Ramos (cell line): ENCODE results near the gene TCF19.
"Not testable (repeated sequence)": the region's sequence is repeated elsewhere in the genome, so short reads cannot be mapped to it uniquely, and the experiment has no call there.

Experiments used
- in situ Hi-C: fragments of 300-500 bp; cut with MboI; formaldehyde crosslinking; loops from one replicate; pipeline ENCODE4 v1.14.3; 2022; ENCODE audit warnings: low sequenced_read_pairs; ENCODE audit not compliant: unreplicated experiment

Gene TCF19

DNA sequence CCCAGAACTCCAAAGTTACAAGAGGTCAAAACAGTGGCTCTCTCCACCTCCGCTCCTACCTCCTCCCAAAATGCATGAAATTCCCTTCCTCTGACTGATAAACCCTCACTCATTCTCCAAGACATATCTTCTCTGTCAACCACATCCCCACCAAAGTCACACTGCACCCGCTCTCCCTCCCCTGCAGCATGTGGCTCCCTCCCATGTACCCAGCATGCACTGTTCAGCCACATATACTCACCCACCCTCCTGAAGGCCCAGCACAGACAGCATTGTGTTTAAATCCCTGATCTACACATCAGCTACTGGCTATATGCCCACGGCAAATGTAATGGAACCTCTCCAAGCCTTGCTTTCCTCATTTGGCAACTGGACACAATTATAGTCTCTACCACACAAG is 17.6 kb downstream of the TCF19 start:
- in situ Hi-C loops, result no loop called here

DNA sequence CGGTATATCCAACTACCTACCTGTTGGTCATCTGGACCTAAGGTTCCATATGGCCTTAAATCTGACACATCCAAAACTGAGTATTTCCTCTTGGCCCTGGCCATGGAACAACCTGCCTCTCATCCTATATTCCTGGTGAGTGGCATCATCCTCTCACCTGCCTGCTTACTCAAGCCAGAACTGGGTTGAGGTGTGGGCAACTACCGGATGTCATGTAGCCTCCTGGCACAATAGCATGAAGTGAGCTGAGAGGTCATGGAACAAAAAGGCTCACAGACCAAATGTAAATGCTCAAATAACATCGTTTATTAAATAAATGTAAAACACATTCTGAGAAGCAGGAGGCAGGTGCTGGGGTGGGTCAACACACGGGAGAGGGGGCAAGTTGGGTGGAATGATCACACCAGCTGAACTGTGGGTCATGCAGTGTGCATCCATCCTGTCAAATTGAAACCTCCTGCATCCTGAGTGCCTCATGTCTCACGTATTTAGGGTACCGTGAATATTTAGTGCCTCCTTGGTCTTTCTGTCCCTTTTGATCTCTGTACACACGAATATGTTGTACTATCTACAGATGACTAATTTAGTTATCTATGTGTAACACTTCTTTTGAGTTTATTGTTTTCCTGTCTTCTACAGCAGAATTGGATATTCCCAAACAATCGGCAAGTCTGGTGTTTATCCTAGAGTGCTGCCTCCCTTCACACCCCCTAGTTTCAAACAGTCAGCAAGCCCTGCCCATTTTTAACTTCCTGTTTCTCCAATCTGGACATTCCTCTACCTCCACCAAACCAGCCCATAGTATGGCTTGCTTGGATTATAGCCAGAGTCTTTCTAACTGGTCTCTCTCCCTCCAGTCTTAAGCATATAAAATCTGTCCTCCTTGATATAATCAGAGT is 20.0 kb downstream of the TCF19 start:
- in situ Hi-C loops, result no loop called here

DNA sequence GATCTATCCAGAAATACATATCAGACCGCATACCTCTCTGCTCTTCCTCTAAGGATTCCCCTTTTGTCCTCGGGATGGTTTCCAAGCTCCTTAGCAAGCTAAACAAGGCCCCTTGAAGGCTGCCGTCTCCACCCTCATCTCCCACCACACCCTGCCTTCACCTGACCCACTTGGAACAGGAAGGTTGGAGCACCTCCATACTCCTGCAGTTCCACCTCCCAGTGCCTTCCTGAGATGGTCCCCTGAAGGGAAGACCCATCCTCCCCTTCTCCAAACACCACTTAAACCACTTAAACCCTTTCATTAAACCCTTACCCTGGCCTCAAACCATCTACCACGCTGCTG is 20.6 kb downstream of the TCF19 start:
- in situ Hi-C loops, result no loop called here

DNA sequence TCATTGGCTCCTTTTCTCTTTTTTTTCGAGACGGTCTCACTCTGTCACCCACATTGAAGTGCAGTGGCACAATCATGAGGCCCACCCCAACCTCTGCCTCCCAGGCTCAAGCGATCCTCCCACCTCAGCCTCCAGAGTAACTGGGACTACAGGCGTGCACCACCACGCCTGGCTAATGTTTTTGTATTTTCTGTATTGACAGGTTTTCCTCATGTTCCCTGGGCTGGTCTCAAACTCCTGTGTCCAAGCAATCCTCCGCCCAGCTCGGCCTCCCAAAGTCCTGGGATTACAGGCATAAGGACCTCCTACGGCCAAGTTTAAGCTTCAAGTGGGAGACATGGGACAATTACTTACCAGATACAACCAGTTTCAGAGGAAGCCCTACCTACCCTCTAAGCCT is 21.5 kb downstream of the TCF19 start:
- in situ Hi-C loops, result no loop called here

DNA sequence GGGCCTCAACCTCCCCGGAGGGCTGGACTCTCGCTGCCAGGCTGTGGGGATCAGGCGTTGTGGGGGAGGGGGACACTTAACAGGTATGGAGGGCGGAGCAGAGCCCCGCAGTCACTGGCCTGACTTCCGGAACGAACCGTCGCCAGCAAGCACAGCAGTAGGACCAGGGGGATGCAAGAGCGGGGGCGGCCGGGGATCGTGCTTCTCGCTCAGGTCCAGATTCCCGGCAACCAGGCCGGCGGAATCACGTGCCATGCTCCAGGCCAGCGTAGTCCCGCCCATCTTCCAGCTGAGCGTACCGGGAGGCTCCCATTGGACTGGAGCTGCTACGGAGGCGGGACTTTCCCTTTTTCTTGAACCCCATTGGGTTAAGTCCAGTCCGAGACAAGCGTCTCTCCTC is 22.1 kb downstream of the TCF19 start:
- in situ Hi-C loops, result no loop called here

DNA sequence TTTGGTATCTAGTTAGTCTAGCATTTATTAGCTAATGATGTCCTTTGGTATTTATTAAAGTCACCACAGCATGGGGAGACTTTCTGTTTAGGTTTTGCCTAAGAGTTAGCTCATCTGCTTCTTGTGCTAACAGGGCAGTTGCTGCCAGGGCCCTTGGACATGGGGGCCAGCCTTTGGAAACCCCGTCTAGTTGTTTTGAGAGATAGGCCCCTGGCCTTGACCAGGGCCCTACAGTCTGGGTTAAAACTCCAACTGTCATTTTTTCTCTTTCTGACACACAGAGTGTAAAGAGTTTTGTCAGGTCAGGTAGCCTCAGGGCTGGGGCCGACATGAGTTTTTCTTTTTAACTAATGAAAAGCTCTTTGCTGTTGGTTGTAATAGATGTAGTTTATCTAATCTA is 24.9 kb downstream of the TCF19 start:
- in situ Hi-C loops, result not testable (repeated sequence)

DNA sequence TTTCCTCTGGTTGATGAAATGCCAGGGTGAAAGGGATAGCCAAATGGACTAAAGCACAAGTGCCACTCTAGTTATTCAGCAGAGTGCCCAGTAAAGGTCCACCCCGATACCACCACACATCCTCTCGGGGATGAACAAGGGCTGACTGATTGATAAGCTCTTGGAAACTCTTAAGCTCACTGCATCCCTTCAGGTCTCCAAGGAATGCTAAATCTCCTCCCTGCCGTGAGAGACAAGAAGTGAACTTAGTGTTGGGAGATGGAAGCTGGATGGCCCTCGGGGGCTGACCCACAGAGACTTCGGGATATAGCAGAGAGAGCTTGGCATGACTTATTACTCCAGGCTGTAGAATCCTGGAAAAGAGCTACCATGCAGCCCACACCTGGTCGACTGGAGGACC is 25.5 kb downstream of the TCF19 start:
- in situ Hi-C loops, result not testable (repeated sequence)

DNA sequence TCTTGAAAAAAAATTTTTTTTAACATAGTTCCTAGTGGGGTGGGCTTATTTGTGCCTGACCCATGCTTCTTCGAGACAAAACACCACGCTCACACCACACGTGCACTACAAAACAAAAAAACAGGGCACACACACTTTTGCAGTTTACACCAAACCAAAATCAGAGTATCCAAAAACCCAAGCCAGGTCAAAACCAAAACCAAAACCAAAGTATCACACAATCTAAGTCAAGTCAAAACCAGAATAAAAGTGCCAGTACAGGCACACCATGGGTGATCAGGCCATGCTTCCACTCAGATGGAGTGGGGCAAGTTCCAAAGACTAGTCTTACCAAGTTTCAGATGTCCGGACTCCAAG is 27.3 kb downstream of the TCF19 start:
- in situ Hi-C loops, result not testable (repeated sequence)

DNA sequence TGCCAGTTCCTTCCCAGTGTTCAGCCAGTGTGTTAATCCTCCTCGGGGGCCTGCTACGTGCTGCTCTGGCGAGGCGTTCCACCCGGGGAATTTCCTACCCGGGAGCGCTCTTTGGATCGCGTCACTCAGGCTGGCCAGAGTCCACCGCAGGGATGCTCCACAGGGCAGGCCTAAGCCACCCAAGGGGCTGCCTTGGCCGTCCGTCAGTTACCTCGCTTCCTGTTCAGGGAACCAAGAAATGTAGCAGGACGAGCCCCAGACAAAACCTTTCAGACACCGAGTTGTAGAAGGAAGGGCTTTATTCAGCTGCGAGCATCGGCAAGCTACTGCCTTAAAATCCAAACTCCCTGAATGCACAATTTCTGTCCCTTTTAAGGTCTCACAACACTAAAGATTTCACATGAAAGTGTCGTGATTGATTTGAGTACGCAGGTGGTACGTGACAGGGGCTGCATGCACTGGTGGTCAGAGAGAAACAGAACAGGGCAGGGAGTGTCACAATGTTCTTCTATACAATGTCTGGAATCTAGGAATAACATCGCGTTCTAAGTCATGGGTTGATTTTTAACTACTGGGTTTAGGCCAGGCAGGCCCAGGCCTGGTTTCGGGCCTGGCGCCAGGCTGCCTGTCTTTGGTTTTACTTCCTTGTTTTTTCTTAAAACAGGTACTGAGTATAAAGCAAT is 27.8 kb downstream of the TCF19 start:
- in situ Hi-C loops, result no loop called here

DNA sequence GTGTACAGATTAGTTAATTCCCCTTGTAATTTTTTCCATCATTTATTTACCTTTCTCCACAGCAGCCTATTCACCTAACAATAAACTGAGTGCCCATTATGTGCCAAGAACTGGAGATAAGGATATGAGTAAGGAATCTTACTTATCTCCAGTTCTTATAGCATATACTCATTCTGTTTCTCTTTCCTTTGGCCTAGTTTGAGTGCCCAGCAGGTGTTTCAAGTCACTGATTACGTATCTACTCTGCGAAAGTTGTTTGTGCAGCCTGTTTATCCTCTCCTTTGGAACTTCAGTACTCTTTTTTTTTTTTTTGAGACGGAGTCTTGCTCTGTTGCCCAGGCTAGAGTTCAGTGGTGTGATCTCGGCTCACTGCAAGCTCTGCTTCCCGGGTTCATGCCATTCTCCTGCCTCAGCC is 29.4 kb downstream of the TCF19 start:
- in situ Hi-C loops, result no loop called here

DNA sequence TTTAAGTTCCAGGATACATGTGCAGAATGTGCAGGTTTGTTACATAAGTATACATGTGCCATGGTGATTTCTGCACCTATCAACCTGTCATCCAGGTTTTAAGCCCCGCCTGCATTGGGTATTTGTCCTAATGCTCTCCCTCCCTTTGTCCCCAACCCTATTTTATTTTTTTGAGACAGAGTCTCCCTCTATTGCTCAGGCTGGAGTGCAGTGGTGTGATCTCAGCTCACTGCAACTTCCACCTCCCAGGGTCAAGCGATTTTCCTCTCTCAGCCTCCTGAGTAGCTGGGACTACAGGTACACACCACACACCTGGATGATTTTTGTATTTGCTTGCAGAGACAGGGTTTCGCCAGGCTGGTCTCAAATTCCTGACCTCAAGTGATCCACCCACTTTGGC is 30.8 kb downstream of the TCF19 start:
- in situ Hi-C loops, result not testable (repeated sequence)

DNA sequence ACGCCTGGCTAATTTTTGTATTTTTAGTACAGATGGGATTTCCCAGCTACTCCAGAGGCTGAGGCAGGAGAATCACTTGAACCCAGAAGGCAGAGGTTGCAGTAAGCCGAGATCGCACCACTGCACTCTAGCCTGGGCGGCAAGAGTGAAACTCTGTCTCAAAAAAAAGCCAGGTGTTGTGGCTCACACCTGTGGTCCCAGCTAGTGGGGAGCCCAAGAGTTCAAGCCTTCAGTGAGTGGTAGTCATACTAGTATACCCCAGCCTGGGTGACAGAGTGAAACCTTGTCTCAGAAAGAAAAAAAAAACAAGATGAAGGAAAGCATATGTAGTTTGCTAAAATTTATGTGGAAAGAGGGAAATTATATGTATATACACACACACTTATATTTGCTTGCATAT is 32.1 kb downstream of the TCF19 start:
- in situ Hi-C loops, result loop anchor here (5.0 kb wide), 1 partner anchor 53 kb away; the partner anchor contains the start of gene PSORS1C2

DNA sequence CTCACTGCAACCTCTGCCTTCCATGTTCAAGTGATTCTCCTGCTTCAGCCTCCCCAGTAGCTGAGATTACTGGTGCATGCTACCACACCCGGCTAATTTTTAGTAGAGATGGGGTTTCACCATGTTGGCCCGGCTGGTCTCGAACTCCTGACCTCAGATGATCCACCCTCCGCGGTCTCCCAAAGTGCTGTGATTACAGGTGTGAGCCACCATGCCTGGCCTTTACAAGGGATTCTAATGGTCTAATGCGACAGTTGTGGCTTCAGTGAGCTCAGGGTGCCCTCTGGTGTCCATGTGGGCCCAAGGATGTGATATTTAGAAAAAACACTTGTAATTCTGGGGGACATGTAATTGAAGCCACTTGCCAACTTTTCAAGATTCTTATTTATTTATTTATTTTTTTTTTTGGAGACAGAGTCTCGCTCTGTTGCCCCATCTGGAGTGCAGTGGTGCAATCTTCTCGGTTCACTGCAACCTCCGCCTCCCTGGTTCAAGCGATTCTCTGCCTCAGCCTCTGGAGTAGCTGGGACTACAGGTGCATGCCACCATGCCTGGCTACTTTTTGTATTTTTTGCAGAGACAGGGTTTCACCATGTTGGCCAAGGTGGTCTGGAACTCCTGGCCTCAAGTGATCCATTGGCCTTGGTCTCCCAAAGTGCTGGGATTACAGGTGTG is 34.2 kb downstream of the TCF19 start:
- in situ Hi-C loops, result loop anchor here (5.0 kb wide), 1 partner anchor 55 kb away; the partner anchor contains the start of gene PSORS1C2

DNA sequence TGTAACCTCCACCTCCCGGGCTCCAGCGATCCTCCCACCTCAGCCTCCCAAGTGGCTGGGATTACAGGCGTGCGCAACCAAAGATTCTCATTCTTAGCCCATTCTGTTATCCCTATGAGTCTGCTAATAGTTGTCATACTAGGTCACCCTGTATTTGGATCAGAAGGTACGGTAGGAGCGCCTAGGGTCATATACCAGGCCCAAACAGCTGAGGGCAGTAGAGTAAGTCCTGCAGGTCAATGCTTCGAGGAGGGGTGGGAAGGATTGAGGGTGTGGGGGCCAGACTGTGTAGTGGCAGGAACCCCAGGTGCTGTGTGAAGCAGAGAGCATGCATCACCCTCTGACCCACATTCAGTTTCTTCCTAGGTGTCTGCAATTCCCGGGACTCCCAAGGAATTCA is 34.8 kb downstream of the TCF19 start:
- in situ Hi-C loops, result loop anchor here (5.0 kb wide), 1 partner anchor 56 kb away; the partner anchor contains the start of gene PSORS1C2

DNA sequence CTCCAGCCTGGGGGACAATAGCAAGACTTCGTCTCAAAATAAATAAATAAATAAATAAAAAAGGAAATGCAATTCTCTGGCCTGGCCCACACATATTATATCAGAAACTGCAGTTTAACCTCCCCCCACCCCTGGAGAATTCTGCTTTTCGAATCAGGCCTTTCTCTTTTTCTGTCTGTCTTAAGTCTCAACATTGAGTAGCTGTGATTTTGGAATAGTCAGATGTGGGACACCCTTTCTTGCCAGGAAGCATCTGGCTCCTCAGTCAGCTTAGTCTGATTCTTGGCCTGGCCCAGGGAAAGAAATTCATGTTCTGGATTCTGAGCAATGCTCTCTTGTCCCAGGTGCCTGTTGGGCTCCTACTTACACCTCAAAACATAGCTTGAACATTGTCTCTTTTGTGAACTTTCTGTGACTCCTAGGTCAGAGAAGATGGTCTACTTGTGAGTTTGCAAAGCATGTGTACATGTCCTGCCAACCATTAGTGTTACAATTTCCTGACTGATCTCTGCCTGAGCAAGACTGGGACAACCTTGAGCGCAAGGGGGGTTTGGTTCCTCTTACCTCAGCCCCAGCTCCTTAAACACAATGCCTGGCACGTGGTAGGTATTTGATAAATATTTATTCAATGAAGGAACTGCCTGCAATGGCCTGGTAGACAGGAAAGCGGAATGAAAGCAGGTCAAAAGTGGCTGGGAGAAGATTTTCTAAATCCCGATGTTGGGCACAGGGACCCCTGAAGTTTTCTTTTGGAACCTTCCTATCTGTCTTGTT is 35.9 kb downstream of the TCF19 start:
- in situ Hi-C loops, result loop anchor here (5.0 kb wide), 1 partner anchor 57 kb away; the partner anchor contains the start of gene PSORS1C2

DNA sequence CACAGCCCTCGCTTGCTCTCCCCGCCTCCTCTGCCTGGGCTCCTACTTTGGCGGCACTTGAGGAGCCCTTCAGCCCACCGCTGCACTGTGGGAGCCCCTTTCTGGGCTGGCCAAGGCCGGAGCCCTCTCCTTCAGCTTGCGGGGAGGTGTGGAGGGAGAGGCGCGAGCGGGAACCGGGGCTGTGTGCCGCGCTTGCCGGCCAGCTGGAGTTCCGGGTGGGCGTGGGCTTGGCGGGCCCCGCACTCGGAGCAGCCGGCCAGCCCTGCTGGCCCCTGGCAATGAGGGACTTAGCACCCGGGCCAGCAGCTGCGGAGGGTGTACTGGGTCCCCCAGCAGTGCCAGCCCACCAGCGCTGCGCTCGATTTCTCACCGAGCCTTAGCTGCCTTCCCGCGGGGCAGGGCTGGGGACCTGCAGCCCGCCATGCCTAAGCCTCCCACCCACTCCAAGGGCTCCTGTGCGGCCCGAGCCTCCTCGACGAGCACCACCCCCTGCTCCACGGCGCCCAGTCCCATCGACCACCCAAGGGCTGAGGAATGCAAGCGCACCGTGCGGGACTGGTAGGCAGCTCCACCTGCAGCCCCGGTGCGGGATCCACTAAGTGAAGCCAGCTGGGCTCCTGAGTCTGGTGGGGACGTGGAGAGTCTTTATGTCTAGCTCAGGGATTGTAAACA is 37.1 kb downstream of the TCF19 start:
- in situ Hi-C loops, result loop anchor here (5.0 kb wide), 1 partner anchor 172 kb away; no protein-coding TSS in a partner anchor

DNA sequence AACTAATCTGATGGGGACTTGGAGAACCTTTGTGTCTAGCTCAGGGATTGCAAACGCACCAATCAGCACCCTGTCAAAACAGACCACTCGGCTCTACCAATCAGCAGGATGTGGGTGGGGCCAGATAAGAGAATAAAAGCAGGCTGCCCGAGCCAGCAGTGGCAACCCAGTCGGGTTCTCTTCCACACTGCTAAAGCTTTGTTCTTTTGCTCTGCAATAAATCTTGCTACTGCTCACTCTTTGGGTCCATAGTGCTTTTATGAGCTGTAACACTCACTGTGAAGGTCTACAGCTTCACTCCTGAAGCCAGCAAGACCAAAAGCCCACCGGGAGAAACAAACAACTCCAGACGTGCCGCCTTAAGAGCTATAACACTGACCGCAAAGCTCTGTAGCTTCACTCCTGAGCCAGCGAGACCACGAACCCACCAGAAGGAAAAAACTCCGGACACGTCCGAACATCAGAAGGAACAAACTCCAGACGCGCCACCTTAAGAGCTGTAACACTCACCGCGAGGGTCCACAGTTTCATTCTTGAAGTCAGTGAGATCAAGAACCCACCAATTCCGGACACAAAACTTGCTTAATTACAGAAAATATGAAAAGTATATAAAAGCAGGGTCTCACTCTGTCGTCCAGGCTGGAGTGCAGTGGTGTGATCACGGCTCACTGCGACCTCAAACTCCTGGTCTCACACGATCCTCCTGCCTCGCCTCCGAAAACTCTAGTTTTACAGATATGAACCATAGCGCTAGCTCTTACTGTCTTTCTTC is 38.0 kb downstream of the TCF19 start:
- in situ Hi-C loops, result loop anchor here (5.0 kb wide), 1 partner anchor 171 kb away; no protein-coding TSS in a partner anchor

DNA sequence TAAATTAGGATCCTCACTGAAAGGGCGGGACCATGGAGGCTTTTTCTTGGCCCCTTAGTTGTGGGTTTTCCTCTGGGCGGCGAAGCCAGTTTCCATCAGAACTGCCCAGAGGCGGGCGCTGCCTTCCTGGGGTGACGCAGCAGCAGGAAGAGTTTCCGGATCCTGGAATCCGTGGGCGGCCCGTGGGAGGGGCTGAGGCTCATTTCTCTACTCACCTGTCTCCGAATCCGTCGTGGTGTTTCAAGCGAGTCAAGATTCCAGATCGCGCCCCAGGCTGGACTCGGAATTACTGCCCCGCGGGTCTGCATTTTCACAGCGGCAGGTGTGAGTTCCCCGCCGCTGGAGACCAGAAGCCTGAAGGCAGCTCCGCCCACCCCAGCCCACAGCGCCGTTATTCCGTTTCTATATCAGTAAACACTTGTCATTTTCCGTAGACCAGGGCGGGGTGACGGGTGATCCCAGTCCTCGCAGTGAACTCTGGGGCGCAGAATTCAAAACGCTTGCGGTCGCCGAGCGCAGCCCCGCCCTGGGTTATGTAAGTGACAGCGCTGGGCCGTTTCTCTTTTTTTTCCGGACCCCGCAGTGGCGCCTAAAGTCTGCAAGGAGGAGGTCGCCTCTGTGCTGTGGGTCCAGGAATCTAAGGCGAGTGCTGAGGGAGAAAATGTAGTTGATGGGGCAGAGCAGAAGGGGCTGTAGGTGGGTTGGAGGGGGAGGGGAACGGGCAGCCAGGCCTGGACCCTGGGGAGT is 39.3 kb downstream of the TCF19 start:
- in situ Hi-C loops, result loop anchor here (5.0 kb wide), 1 partner anchor 170 kb away; no protein-coding TSS in a partner anchor
